ENCODE data around the gene FNDC11. TPM values are rescaled to one million over a fixed set of nuclear protein-coding genes. Genes with fewer than 3 reads are reported as not detected.

FNDC11 gene
- total and polyA plus RNA-seq, 2 of the 13 experiments (the other 11 are each of a cell fraction or from before 2014, with no cell fraction given), result 0.07 TPM; not detected in 1

DNA sequence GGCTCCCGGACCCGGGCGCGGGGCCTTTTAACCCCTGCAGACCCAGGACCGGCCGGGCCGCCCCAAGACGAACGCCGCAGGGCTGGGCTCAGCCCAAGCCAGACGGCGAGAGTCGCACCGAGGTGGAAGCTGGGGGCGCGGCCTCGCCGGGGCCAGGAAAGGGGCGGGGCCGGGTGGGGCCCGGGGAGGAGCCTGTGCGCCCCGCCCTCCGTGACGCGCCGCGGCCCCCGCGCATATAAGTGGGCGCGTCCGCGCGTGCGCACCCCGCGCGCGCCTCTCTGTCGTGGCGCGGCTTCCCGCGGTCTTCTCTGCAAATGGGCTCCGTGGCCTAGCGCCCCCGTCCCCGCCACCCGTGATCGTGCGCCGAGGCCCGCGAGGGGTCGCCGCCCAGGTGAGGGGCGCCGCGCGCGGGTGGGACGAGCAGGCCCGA is 33.4 kb upstream of the FNDC11 start, which contains the start of gene PPDPF (continued):
- TF ChIP-seq ATF7 (IDR thresholded peaks at IDR 0.05) (no peak), ATF7 (CRISPR knock-in tag; IDR thresholded peaks at IDR 0.05) (no peak), ZNF556 (CRISPR knock-in tag; IDR thresholded peaks at IDR 0.05; ENCODE audit: borderline replicate concordance) (no peak), ZZZ3 (CRISPR knock-in tag; IDR thresholded peaks at IDR 0.05; ENCODE audit: borderline replicate concordance) (no peak)

GRCh38 chr20:63520934-63521601 is 32.9 kb upstream of the FNDC11 start:
- H3K36me3 ChIP-seq (replicated peaks in 1 of 2; ENCODE audit: control insufficient read depth in 1 of 2, insufficient read depth in 2 of 2, low read length in 2 of 2), result no peaks in the 10 kb centered on the region
- H3K9ac ChIP-seq (ENCODE audit: insufficient read depth, low read depth, low read length), result peak overlapping the region; percentile 40; the same call in 1 of the 2 replicates
- ATAC-seq (peak; percentile 15), FAIRE-seq (no peak), DNase-seq (ENCODE audit: low spot score) (peak; percentile 40)
- intact Hi-C loops (cut with micrococcal nuclease; ENCODE audit: unreplicated experiment), result no loop called here
- 70% methylated on average over 60 of the region's 68 CpGs for WGBS (ENCODE audit: low lambda C conversion rate)
- peaks cover 11% of the 10 kb centered on the region for H3K4me1 ChIP-seq (ENCODE audit: insufficient read depth, low read length)
- H3K27ac ChIP-seq (ENCODE audit: extremely low read length, insufficient read depth, low read length), result no peak overlapping the region
- BruUV-seq (replicated peaks), result TSS peak; percentile 67
- no peaks in the 10 kb centered on the region for H3K9me3 ChIP-seq (ENCODE audit: low read length)
- H2AFZ ChIP-seq (ENCODE audit: low read length), result no peak overlapping the region
- peak overlapping the region; percentile 35 to 66 (median 66); a peak in 4 of 6 replicates for H3K4me3 ChIP-seq (replicated peaks in 1 of 3; ENCODE audit: insufficient read depth in 1 of 3, low read depth in 2 of 3, low read length in 3 of 3)
- H3K4me2 ChIP-seq (ENCODE audit: low read depth, low read length), result peak overlapping the region; percentile 38
- peaks cover 24 to 46% of the 10 kb centered on the region in 2 experiments for H3K27me3 ChIP-seq (ENCODE audit: control insufficient read depth in 1 of 2, insufficient read depth in 2 of 2, low read length in 2 of 2)
- CTCF ChIA-PET (ENCODE audit: low intra/inter-chr PET ratio, low total read pairs), result no interaction called here
- no peaks in the 10 kb centered on the region for H3K79me2 ChIP-seq (ENCODE audit: insufficient read depth, low read length)
- POLR2A ChIA-PET, result interaction anchor here (1.1 to 2.1 kb wide), 5 partner anchors 14 to 106 kb away, joined by 3 to 11 read pairs (median 8); partner anchors contain the start of genes GMEB2, HELZ2 and PTK6
- peaks cover 2% of the 10 kb centered on the region; the same call in 1 of the 2 replicates for H4K20me1 ChIP-seq (ENCODE audit: insufficient read depth, low read length)
- in situ Hi-C loops (cut with HindIII; ENCODE audit: extremely low pct_ligation_motif_present, low pct_unique_long_range_greater_than_20kb), result no loop called here
- no peak for TF ChIP-seq ZNF407 (CRISPR knock-in tag; IDR thresholded peaks at IDR 0.05; ENCODE audit: not compliant biosample characterization)
- no peak for TF ChIP-seq ZZZ3 (CRISPR knock-in tag; IDR thresholded peaks at IDR 0.05; ENCODE audit: borderline replicate concordance)
- peak; percentile 21; the same call in 1 of the 2 replicates for TF ChIP-seq PHF8 (CRISPR knock-in tag; IDR thresholded peaks at IDR 0.05)
- TF ChIP-seq ZFP62 (CRISPR knock-in tag; IDR thresholded peaks at IDR 0.05), result no peak
- TF ChIP-seq KDM5B (CRISPR knock-in tag; IDR thresholded peaks at IDR 0.05; ENCODE audit: borderline replicate concordance), result 0 out of 2 replicates have a peak, but pooled peaks have one; percentile 45
- no peak for TF ChIP-seq ZNF567 (CRISPR knock-in tag; IDR thresholded peaks at IDR 0.05; ENCODE audit: borderline replicate concordance)
- TF ChIP-seq, protein P1, sequence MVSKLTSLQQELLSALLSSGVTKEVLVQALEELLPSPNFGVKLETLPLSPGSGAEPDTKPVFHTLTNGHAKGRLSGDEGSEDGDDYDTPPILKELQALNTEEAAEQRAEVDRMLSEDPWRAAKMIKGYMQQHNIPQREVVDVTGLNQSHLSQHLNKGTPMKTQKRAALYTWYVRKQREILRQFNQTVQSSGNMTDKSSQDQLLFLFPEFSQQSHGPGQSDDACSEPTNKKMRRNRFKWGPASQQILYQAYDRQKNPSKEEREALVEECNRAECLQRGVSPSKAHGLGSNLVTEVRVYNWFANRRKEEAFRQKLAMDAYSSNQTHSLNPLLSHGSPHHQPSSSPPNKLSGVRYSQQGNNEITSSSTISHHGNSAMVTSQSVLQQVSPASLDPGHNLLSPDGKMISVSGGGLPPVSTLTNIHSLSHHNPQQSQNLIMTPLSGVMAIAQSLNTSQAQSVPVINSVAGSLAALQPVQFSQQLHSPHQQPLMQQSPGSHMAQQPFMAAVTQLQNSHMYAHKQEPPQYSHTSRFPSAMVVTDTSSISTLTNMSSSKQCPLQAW (CRISPR knock-in tag; IDR thresholded peaks at IDR 0.05), result no peak
- TF ChIP-seq SRSF1 (optimal IDR thresholded peaks at IDR 0.05; ENCODE audit: low read depth, low read length), result no peak

Data from HepG2 (cell line).